GM21576 (cell line): ENCODE results near the gene ADAT2.

Experiments used
- ATAC-seq: cut with Tn5 transposase; IDR thresholded peaks from one replicate; pipeline ENCODE4 v1.9.1; 2021; ENCODE audit warnings: mild to moderate bottlenecking, moderate library complexity; ENCODE audit not compliant: unreplicated experiment

ADAT2 gene

GRCh38 chr6:143399176-143399575 lies 51.3 kb downstream of the ADAT2 start:
- no peak for ATAC-seq

GRCh38 chr6:143397227-143398222 lies 53.0 kb downstream of the ADAT2 start:
- no peak for ATAC-seq

- no peak for ATAC-seq
Measured at GRCh38 chr6:143396497-143397226, 53.8 kb downstream of the ADAT2 start.

GRCh38 chr6:143395699-143396098 lies 54.8 kb downstream of the ADAT2 start:
- ATAC-seq = no peak

- no peak for ATAC-seq
Measured at GRCh38 chr6:143394389-143394788, 56.1 kb downstream of the ADAT2 start.

GRCh38 chr6:143390278-143390677 lies 60.2 kb downstream of the ADAT2 start:
- ATAC-seq = no peak

- no peak for ATAC-seq
Measured at GRCh38 chr6:143385636-143386035, 64.9 kb downstream of the ADAT2 start.

GRCh38 chr6:143376861-143377260 lies 73.6 kb downstream of the ADAT2 start:
- no peak for ATAC-seq

GRCh38 chr6:143376375-143376774 lies 74.1 kb downstream of the ADAT2 start:
- no peak for ATAC-seq

- ATAC-seq = no peak
Measured at GRCh38 chr6:143375022-143375585, 75.4 kb downstream of the ADAT2 start.

- no peak for ATAC-seq
Measured at GRCh38 chr6:143374014-143374413, 76.5 kb downstream of the ADAT2 start.
